GM12878 (cell line): ENCODE data around the gene MAP4K2. TPM values are rescaled to one million over a fixed set of nuclear protein-coding genes. Genes with fewer than 3 reads are reported as not detected.

Source experiments
- ATF3 ChIP-seq: IDR thresholded peaks from 2 replicates; pipeline ENCODE4 v1.6.1; 2011; ENCODE audit warnings: low read depth, mild to moderate bottlenecking, low read length, moderate library complexity, borderline replicate concordance; ENCODE audit errors: extremely low read depth
- ATF7 ChIP-seq: fragments of 450-650 bp; IDR thresholded peaks from 2 replicates; pipeline ENCODE4 v1.6.1; 2016; ENCODE audit warnings: low read depth, mild to moderate bottlenecking
- CEBPZ ChIP-seq: fragments of 150-350 bp; IDR thresholded peaks from 2 replicates; pipeline ENCODE4 v1.6.1; 2016; ENCODE audit warnings: low read depth, low read length
- CHD1 ChIP-seq: IDR thresholded peaks from 2 replicates; pipeline ENCODE4 v1.6.1; 2012; ENCODE audit warnings: low read depth, low read length, improper control_type of control experiment
- DPF2 ChIP-seq: fragments of 450-650 bp; IDR thresholded peaks from 2 replicates; pipeline ENCODE4 v1.6.1; 2017; ENCODE audit warnings: mild to moderate bottlenecking
- FOXK2 ChIP-seq: fragments of 450-650 bp; IDR thresholded peaks from 2 replicates; pipeline ENCODE4 v1.6.1; 2017; ENCODE audit warnings: mild to moderate bottlenecking, moderate library complexity
- HDAC6 ChIP-seq: fragments of 200-600 bp; sonication (generic); IDR thresholded peaks from one replicate; pipeline ENCODE4 v1.8.0; 2017; ENCODE audit warnings: antibody characterized with exemption; ENCODE audit not compliant: unreplicated experiment
- HSF1 ChIP-seq: fragments of 150-350 bp; IDR thresholded peaks from 2 replicates; pipeline ENCODE4 v1.6.1; 2014; ENCODE audit warnings: mild to moderate bottlenecking, low read depth, low read length
- IRF3 ChIP-seq: fragments of 450-650 bp; IDR thresholded peaks from 2 replicates; pipeline ENCODE4 v1.6.1; 2014; ENCODE audit warnings: mild to moderate bottlenecking
- KLF5 ChIP-seq: fragments of 450-650 bp; IDR thresholded peaks from 2 replicates; pipeline ENCODE4 v1.6.1; 2014; ENCODE audit warnings: mild to moderate bottlenecking; ENCODE audit not compliant: partially characterized antibody
- MTA3 ChIP-seq: IDR thresholded peaks from 2 replicates; pipeline ENCODE4 v1.6.1; 2012; ENCODE audit warnings: low read length, inconsistent platforms, borderline replicate concordance
- MYC ChIP-seq: IDR thresholded peaks from 2 replicates; pipeline ENCODE4 v1.6.1; 2011; ENCODE audit warnings: mild to moderate bottlenecking, low read length, moderate library complexity, inconsistent platforms; ENCODE audit not compliant: insufficient read depth, insufficient replicate concordance, insufficient read length, severe bottlenecking
- NR2C1 ChIP-seq: fragments of 450-650 bp; IDR thresholded peaks from 2 replicates; pipeline ENCODE4 v1.6.1; 2017; ENCODE audit warnings: antibody characterized with exemption, mild to moderate bottlenecking, moderate library complexity
- RBBP5 ChIP-seq: fragments of 200-600 bp; sonication (generic); conservative IDR thresholded peaks from 2 replicates; pipeline ENCODE4 v1.6.1; 2016
- RELA ChIP-seq: fragments of 450-650 bp; IDR thresholded peaks from 2 replicates; pipeline ENCODE4 v1.8.0; 2014; ENCODE audit warnings: borderline replicate concordance; ENCODE audit not compliant: partially characterized antibody
- RFX5 ChIP-seq: IDR thresholded peaks from 2 replicates; pipeline ENCODE4 v1.6.1; 2011; ENCODE audit warnings: low read depth, low read length, improper control_type of control experiment
- SIN3A ChIP-seq: IDR thresholded peaks from 2 replicates; pipeline ENCODE4 v1.6.1; 2012; ENCODE audit warnings: low read depth, low read length, improper control_type of control experiment
- SMARCA5 ChIP-seq: fragments of 450-650 bp; IDR thresholded peaks from 2 replicates; pipeline ENCODE4 v1.6.1; 2017; ENCODE audit warnings: mild to moderate bottlenecking
- SREBF1 ChIP-seq: IDR thresholded peaks from 2 replicates; pipeline ENCODE4 v1.6.1; 2012; ENCODE audit warnings: mild to moderate bottlenecking, low read length
- SRF ChIP-seq, 2 experiments: IDR thresholded peaks; 2 replicates each; pipeline ENCODE4 v1.6.1; 2011; ENCODE audit warnings: low read depth in 2 of 2, low read length in 2 of 2, mild to moderate bottlenecking in 1 of 2, moderate library complexity in 1 of 2
- STAT1 ChIP-seq: fragments of 450-650 bp; conservative IDR thresholded peaks from 2 replicates; pipeline ENCODE4 v1.6.1; 2014; ENCODE audit warnings: antibody characterized with exemption, mild to moderate bottlenecking
- TCF12 ChIP-seq: IDR thresholded peaks from 2 replicates; pipeline ENCODE4 v1.6.1; 2011; ENCODE audit warnings: low read depth, mild to moderate bottlenecking, low read length
- WRNIP1 ChIP-seq: IDR thresholded peaks from 2 replicates; pipeline ENCODE4 v1.6.1; 2011; ENCODE audit warnings: low read depth, low read length, improper control_type of control experiment, borderline replicate concordance
- ZNF207 ChIP-seq: fragments of 450-650 bp; IDR thresholded peaks from 2 replicates; pipeline ENCODE4 v1.6.1; 2014; ENCODE audit warnings: antibody characterized with exemption, mild to moderate bottlenecking, borderline replicate concordance
- polyA plus RNA-seq, 11 experiments: library from polyadenylated mRNA; depleted of rRNA in 4 of 11; unstranded in 6 of 11; stranded (reverse) in 5 of 11; fragments of >200 nt; fragmentation: Nextera tagmentation in 4 of 11; fragmentation: Illumina TruSeq in 1 of 11; extraction: Ambion mirVana in 4 of 11; extraction: Trizol in 1 of 11; gene quantifications; 1 replicate in 1 of 11; 2 replicates in 10 of 11; pipeline versions ENCODE4 v1.2.1 to v1.2.3, GENCODE V29; 2011 to 2016; ENCODE audit warnings: inconsistent platforms in 2 of 11, missing spikeins in 2 of 11, low read depth in 1 of 11
- total RNA-seq, 4 experiments: library from RNA; depleted of rRNA in 3 of 4; stranded (reverse); fragments of >200 nt in 3 of 4; fragmentation: Illumina TruSeq in 1 of 4; extraction: Trizol in 1 of 4; gene quantifications; 2 replicates each; pipeline versions ENCODE4 v1.2.1 to v1.2.3, GENCODE V29; 2013 to 2021

MAP4K2 gene
- total and polyA plus RNA-seq, 10 of the 15 experiments (the other 5 are each of a cell fraction or from before 2014, with no cell fraction given): 0.98 to 78.1 (median 48.9) TPM

- TF ChIP-seq HDAC6: no peak
- no peak for TF ChIP-seq ATF3
- no peak for TF ChIP-seq MYC
- TF ChIP-seq CHD1: no peak
- TF ChIP-seq FOXK2: no peak
- TF ChIP-seq MTA3: no peak
- no peak for TF ChIP-seq RBBP5
- no peak for TF ChIP-seq WRNIP1
- no peak for TF ChIP-seq STAT1
- TF ChIP-seq SIN3A: no peak; the same call in 1 of the 2 replicates
- TF ChIP-seq TCF12: no peak
- TF ChIP-seq SRF (IDR thresholded peaks at IDR 0.05; ENCODE audit: low read depth in 2 of 2, low read length in 2 of 2): no peak
- peak; percentile 50 for TF ChIP-seq SREBF1
- TF ChIP-seq CEBPZ: no peak
- TF ChIP-seq SMARCA5: no peak
- TF ChIP-seq HSF1: no peak
- 0 out of 2 replicates have a peak, but pooled peaks have one; percentile 52 for TF ChIP-seq ZNF207
- TF ChIP-seq DPF2: no peak
- peak; percentile 79 for TF ChIP-seq NR2C1
- TF ChIP-seq IRF3: no peak
- TF ChIP-seq RELA: peak; percentile 31
- TF ChIP-seq RFX5: no peak
- TF ChIP-seq ATF7: 0 out of 2 replicates have a peak, but pooled peaks have one; percentile 22
- no peak for TF ChIP-seq KLF5
Observed at GRCh38 chr11:64810271-64810890, 7.4 kb upstream of the MAP4K2 start, which contains the start of gene MEN1 (continued).
